Brain pericyte (primary cell): ENCODE measurements around the gene TRABD.

Experiments
- DNase-seq: peaks from one replicate; pipeline ENCODE4 v3.0.0-alpha.2; 2012; ENCODE audit warnings: low read depth, low spot score

The TRABD gene

GRCh38 chr22:50238755-50239154 lies 53.0 kb downstream of the TRABD start:
- no peak for DNase-seq

GRCh38 chr22:50242406-50242949 lies 56.8 kb downstream of the TRABD start:
- no peak for DNase-seq

- DNase-seq = no peak
Measured at GRCh38 chr22:50243685-50244419, 58.1 kb downstream of the TRABD start.

- DNase-seq = peak; percentile 68
Measured at GRCh38 chr22:50244420-50245213, 58.9 kb downstream of the TRABD start, which contains the start of gene TUBGCP6. TSS of gene TUBGCP6 (minus strand) at chr22:50245023. CDS start at chr22:50244459, 564 bp downstream.

- no peak for DNase-seq
Measured at GRCh38 chr22:50245214-50246072, 59.7 kb downstream of the TRABD start.

- no peak for DNase-seq
Measured at GRCh38 chr22:50246242-50247175, 60.8 kb downstream of the TRABD start.

- DNase-seq = no peak
Measured at GRCh38 chr22:50247748-50248147, 62.0 kb downstream of the TRABD start.

- DNase-seq = no peak
Measured at GRCh38 chr22:50248196-50249081, 62.7 kb downstream of the TRABD start.
